ENCODE data around the gene MMP14.

The MMP14 gene

DNA sequence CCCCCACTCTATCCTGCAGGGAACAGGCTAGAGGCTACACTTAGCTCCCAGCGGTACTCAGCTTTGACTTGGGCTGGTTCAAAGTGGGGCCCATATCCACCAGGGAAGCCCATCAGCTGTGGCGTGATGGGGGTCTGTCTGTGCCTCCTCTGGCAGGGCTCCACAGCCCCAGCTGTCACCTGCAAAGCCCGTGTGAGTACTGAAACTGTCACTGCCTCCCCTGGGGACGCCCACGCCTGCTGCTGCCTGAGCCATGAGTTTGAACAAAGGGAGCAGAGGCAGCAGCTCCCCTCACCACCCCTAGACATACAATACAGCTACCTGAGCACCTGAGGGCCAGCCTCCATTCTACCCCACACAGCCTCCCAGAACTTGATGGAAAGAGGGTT, 51.6 kb downstream of the MMP14 start:
- DNase-seq (ENCODE audit: insufficient read length, low spot score) (no peak), FAIRE-seq (no peak)
- TF ChIP-seq, protein P1, sequence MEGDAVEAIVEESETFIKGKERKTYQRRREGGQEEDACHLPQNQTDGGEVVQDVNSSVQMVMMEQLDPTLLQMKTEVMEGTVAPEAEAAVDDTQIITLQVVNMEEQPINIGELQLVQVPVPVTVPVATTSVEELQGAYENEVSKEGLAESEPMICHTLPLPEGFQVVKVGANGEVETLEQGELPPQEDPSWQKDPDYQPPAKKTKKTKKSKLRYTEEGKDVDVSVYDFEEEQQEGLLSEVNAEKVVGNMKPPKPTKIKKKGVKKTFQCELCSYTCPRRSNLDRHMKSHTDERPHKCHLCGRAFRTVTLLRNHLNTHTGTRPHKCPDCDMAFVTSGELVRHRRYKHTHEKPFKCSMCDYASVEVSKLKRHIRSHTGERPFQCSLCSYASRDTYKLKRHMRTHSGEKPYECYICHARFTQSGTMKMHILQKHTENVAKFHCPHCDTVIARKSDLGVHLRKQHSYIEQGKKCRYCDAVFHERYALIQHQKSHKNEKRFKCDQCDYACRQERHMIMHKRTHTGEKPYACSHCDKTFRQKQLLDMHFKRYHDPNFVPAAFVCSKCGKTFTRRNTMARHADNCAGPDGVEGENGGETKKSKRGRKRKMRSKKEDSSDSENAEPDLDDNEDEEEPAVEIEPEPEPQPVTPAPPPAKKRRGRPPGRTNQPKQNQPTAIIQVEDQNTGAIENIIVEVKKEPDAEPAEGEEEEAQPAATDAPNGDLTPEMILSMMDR (IDR thresholded peaks at IDR 0.05; ENCODE audit: insufficient read depth, missing control alignments): no peak

DNA sequence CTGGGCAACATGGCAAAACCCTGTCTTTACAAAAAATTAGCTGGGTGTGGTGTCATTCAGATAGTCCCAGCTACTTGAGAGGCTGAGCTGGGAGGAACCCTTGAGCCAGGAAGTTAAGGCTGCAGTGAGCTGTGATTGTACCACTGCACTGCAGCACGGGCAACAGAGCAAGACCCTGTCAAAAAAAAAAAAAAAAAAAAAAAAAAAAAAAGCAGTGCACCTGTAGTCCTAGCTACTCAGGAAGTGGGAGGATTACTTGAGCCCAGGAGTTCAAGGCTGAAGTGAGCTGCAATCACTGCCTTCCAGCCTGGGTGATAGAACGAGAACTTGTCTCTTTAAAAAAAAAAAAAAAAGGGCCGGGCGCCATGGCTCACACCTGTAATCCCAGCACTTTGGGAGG, 52.3 kb downstream of the MMP14 start:
- FAIRE-seq (no peak), DNase-seq (ENCODE audit: insufficient read length, low spot score) (no peak)
- TF ChIP-seq, protein P1 (IDR thresholded peaks at IDR 0.05; ENCODE audit: insufficient read depth, missing control alignments): no peak

DNA sequence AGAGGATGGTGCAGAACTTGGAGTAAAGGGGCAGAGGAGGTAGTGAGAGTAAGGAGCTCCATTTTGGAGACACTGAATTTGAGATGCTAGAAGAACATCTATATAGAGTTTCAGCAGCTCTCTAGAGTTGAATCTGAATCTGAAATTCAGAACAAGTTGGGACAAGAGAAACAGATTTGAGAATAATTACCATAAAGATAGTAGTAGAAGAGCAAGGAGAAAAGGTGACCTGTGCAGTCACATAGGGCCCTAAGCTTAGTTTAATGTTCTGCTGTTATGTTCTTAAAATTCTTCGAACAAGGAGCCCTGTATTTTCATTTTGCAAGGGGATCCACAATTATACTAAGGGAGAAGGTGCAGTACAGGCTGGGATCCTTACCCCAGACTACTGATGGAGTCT, 54.0 kb downstream of the MMP14 start:
- no peak for DNase-seq (ENCODE audit: insufficient read length, low spot score)
- TF ChIP-seq, protein P1 (IDR thresholded peaks at IDR 0.05; ENCODE audit: insufficient read depth, missing control alignments): no peak
- no peak for FAIRE-seq

DNA sequence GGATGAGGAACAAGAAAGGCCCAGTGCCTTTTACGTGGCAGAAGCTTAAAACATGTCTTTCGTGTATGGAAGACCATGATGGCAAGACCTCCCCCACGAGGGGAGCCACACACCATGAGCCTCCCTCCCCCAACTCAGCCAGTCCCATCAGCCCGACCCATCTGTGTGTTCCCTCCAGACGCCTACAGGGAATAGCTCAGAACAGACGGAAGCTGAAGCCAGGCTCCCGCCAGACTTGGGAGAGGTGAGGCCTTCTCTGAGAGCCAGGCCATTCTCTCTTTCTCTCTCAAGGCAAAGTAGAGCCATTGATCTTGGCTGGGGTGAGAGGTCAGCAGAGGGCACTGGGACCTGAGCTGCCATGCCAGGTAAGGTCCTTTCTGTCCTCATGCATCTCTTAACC, 56.1 kb downstream of the MMP14 start:
- no peak for DNase-seq (ENCODE audit: insufficient read length, low spot score)
- TF ChIP-seq, protein P1 (IDR thresholded peaks at IDR 0.05; ENCODE audit: insufficient read depth, missing control alignments): no peak
- FAIRE-seq: no peak

DNA sequence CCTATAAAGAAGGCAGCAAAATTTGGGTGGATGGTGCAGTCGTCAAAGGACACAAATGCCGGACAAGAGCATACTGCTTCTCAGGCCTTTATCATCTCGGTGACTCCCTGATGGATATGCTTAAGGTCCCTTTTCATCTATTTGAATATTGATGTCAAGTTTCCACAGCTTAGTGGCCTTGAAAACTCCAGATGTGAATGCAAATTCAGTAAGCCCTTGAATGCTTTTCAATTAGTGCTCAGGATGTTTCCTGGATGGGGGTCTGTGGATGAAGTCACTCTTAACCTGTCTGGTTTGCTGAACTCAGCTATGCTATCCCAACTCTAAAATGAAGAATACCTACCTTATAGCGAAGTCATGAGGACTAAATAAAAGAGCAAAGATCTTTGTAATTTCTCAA, 57.3 kb downstream of the MMP14 start:
- no peak for DNase-seq (ENCODE audit: insufficient read length, low spot score)
- FAIRE-seq: no peak
- TF ChIP-seq, protein P1 (IDR thresholded peaks at IDR 0.05; ENCODE audit: insufficient read depth, missing control alignments): no peak

DNA sequence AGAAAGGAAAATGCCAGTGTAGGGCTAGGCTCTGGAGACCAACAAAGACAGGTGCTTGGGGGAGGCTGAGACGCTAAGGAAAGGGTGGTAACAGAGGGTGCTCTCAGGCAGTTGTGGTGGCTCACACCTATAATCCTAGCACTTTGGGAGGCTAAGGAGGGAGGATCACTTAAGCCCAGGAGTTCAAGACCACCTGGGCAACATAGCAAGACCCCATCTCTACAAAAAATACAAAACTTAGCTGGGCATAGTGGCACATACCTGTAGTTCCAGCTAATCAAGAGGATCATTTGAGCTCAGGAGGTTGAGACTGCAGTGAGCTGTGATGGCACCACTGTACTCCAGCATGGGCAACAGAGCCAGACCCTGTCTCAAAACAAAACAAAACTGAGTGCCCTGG, 59.0 kb downstream of the MMP14 start:
- TF ChIP-seq, protein P1 (IDR thresholded peaks at IDR 0.05; ENCODE audit: insufficient read depth, missing control alignments): no peak
- no peak for FAIRE-seq

DNA sequence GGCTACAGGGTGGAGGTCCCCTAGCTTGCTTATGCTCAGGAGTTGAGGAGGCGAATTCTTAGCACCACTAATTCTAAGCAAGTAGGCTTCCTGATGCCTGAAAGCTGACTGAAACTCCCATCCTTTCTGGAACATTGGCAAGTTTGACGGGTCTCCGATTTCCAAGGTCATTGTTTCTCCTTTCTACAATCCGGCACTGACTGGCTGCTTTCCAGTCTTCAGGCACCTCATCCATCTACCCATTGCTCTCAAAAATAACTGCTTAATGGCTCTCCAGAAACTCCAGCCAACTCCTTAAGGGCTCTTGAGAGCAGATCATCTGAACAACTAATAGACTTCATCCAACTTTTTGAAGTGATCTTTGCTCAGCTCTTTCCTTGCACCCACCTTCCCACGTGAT, 60.0 kb downstream of the MMP14 start:
- DNase-seq (ENCODE audit: insufficient read length, low spot score) (no peak), FAIRE-seq (no peak)
- TF ChIP-seq, protein P1 (IDR thresholded peaks at IDR 0.05; ENCODE audit: insufficient read depth, missing control alignments): no peak

More for the DNA sequence above, 59.0 kb downstream of the MMP14 start:
- DNase-seq (ENCODE audit: insufficient read length, low spot score): no peak
